Tibial nerve (tissue), 4 donors: ENCODE measurements around the gene KRT14.

Experiments
- EP300 ChIP-seq, 2 donors: sonication (generic); formaldehyde crosslinking; IDR thresholded peaks; one replicate each; pipeline ENCODE4 v1.6.1; 2017; ENCODE audit warnings: antibody characterized with exemption in 2 of 2, mild to moderate bottlenecking in 1 of 2
- TF ChIP-seq, protein P1 (sequence below), 5 experiments: fragments of 200-600 bp in 3 of 5; fragments of 450-650 bp in 2 of 5; sonication (generic) in 3 of 5; IDR thresholded peaks; one replicate each; pipeline ENCODE4 v1.5.1; 2016 to 2019; ENCODE audit warnings: antibody characterized with exemption in 5 of 5, mild to moderate bottlenecking in 3 of 5, moderate library complexity in 2 of 5

DNA sequence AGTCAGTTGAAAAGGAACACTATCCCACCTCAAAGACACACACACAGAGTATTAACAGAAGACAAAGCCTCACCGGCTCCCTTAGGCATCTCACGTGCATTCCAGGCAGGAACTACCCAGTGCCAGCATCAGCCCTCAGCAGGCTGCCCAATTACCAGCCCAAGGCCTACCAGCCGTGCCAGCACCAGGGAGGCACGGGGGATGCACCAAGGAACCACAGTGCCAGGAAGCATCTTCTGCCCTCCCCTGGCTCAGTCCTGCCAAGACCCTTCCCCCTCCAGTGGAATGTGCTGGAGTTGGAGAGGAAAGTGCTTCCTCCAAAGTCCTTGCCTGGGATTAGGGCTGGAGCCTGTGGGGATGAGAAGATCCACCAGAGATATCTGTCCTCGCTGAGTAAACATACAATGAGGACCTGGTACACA, 47.6 kb downstream of the KRT14 start:
- TF ChIP-seq, protein P1, sequence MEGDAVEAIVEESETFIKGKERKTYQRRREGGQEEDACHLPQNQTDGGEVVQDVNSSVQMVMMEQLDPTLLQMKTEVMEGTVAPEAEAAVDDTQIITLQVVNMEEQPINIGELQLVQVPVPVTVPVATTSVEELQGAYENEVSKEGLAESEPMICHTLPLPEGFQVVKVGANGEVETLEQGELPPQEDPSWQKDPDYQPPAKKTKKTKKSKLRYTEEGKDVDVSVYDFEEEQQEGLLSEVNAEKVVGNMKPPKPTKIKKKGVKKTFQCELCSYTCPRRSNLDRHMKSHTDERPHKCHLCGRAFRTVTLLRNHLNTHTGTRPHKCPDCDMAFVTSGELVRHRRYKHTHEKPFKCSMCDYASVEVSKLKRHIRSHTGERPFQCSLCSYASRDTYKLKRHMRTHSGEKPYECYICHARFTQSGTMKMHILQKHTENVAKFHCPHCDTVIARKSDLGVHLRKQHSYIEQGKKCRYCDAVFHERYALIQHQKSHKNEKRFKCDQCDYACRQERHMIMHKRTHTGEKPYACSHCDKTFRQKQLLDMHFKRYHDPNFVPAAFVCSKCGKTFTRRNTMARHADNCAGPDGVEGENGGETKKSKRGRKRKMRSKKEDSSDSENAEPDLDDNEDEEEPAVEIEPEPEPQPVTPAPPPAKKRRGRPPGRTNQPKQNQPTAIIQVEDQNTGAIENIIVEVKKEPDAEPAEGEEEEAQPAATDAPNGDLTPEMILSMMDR (IDR thresholded peaks at IDR 0.05): no peak
- TF ChIP-seq EP300 (IDR thresholded peaks at IDR 0.05): no peak
